Osteocyte (in vitro differentiated cells): Measurements from ENCODE around the gene IMMP2L. TPM values are rescaled to one million over a fixed set of nuclear protein-coding genes. Genes with fewer than 3 reads are reported as not detected.
A peak's percentile ranks its signal among the peaks of the same experiment; 100 is the strongest.

Experiments
- DNase-seq: peaks from one replicate; pipeline ENCODE4 v3.0.0; 2021; ENCODE audit warnings: mixed read lengths; ENCODE audit not compliant: unreplicated experiment; ENCODE audit errors: extremely low spot score
- H3K27ac Mint-ChIP-seq: one replicate; pipeline ENCODE4 v1.8.0; 2021; ENCODE audit warnings: mild to moderate bottlenecking, mixed read lengths; ENCODE audit not compliant: unreplicated experiment
- H3K27me3 Mint-ChIP-seq: one replicate; pipeline ENCODE4 v1.8.0; 2021; ENCODE audit warnings: mixed read lengths; ENCODE audit not compliant: unreplicated experiment
- H3K36me3 Mint-ChIP-seq: one replicate; pipeline ENCODE4 v1.8.0; 2021; ENCODE audit warnings: mixed read lengths; ENCODE audit not compliant: unreplicated experiment
- H3K4me1 Mint-ChIP-seq: one replicate; pipeline ENCODE4 v1.8.0; 2021; ENCODE audit warnings: mixed read lengths; ENCODE audit not compliant: unreplicated experiment
- H3K4me3 Mint-ChIP-seq: one replicate; pipeline ENCODE4 v1.8.0; 2021; ENCODE audit warnings: mild to moderate bottlenecking, moderate library complexity, mixed read lengths; ENCODE audit not compliant: unreplicated experiment
- H3K9me3 Mint-ChIP-seq: one replicate; pipeline ENCODE4 v1.8.0; 2021; ENCODE audit warnings: mixed read lengths; ENCODE audit not compliant: unreplicated experiment
- CTCF ChIP-seq: fragments of 200-600 bp; sonication (generic); IDR thresholded peaks from 2 replicates; pipeline ENCODE4 v1.5.0; 2021; ENCODE audit warnings: antibody characterized with exemption, mild to moderate bottlenecking, moderate library complexity
- total RNA-seq: library from RNA; stranded (reverse); gene quantifications from 2 replicates; pipeline ENCODE4 v1.2.1, GENCODE V29; 2021

Gene IMMP2L
- total RNA-seq, 1 donor from 2014 or later = 15.6 TPM

DNA sequence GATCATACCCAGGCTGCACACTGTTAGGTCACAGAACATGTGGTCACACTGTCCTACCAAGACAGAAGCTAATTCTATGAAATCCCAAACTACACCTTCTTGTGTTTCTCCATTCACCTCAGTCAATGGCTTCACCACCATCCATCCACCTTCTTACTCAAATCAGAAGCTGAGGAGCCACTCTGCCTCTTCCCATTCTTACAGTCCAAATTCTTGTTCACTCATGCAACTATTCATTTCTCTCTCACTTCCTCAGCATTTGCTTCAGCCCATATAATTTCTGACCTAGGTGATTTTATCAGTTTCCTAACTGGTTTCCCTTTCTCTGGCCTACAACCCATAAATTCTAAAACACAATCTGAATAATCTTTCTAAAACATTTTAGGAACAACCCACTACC is 242.2 kb downstream of the IMMP2L start:
- TF ChIP-seq CTCF = no peak
- Mint-ChIP-seq H3K4me3 (no peak overlapping the region), H3K4me1 (peaks cover 3% of the 10 kb centered on the region), H3K27me3 (no peaks in the 10 kb centered on the region), H3K27ac (no peak overlapping the region), H3K36me3 (no peaks in the 10 kb centered on the region), H3K9me3 (no peaks in the 10 kb centered on the region)
- DNase-seq = no peak

DNA sequence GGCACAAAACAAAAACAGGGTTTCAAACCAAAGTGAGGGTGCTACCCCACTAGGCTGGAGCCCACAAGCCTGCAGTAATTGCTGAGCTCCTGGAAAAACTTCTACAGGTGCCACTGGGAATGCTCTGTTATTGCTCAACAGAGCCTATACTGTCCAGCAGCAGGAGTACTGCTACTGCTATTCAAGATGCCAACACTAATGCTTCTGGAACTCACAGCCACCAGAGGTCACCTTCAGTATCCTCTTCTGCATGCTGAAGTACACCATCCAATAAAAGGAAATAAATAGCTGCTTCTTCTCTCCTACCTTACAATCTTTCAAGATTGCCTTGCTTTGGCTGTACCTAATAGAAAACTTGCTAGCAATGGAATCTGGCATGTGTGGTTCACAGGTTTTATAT is 249.3 kb downstream of the IMMP2L start:
- DNase-seq = no peak
- Mint-ChIP-seq H3K9me3 (no peaks in the 10 kb centered on the region), H3K4me3 (no peak overlapping the region), H3K27me3 (no peaks in the 10 kb centered on the region), H3K36me3 (no peaks in the 10 kb centered on the region), H3K4me1 (no peaks in the 10 kb centered on the region), H3K27ac (no peak overlapping the region)
- TF ChIP-seq CTCF = peak; percentile 33

DNA sequence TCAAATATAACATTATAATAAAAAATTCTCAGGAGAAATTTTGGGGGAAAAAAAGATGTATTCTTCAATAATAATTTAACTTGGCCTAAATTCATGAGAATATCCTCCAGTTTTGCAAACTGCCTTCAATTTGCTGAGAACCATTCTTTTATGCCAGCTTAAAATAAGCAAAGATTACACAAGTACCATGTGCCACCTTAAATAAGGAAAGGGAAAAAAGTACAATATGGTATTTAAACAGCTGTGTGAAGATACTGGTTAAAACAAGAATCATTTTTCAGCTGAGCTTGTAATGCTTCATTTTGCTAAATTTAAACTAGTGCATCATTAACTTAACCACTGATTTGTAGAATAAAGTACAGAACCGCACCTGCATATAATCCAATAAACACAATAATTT is 253.6 kb downstream of the IMMP2L start:
- Mint-ChIP-seq H3K9me3 (no peaks in the 10 kb centered on the region), H3K27ac (no peak overlapping the region), H3K4me3 (no peak overlapping the region), H3K36me3 (no peaks in the 10 kb centered on the region), H3K27me3 (no peaks in the 10 kb centered on the region), H3K4me1 (no peaks in the 10 kb centered on the region)
- no peak for DNase-seq
- no peak for TF ChIP-seq CTCF

DNA sequence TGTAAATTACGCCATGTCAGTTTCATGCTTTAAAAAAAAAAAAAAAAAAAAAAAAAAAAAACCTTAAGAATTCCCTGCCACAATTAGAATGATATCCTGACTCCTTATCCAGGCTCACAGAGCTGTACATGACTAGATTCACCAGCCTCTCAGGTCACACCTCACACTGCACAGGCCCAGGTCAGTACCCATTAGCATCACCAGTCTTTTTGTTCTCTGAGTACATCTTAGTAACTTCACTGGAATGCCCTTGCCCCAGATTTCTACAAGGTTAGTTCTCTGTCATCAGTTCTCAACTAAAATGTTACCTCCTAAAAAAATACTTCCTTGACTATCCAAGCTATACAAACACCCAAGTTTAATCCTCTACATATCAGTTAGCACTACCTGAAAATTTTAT is 260.4 kb downstream of the IMMP2L start:
- DNase-seq = no peak
- TF ChIP-seq CTCF = no peak
- Mint-ChIP-seq H3K27me3 (no peaks in the 10 kb centered on the region), H3K4me3 (no peak overlapping the region), H3K27ac (no peak overlapping the region), H3K4me1 (peaks cover 2% of the 10 kb centered on the region), H3K36me3 (peaks cover 3% of the 10 kb centered on the region), H3K9me3 (peaks cover 8% of the 10 kb centered on the region)

DNA sequence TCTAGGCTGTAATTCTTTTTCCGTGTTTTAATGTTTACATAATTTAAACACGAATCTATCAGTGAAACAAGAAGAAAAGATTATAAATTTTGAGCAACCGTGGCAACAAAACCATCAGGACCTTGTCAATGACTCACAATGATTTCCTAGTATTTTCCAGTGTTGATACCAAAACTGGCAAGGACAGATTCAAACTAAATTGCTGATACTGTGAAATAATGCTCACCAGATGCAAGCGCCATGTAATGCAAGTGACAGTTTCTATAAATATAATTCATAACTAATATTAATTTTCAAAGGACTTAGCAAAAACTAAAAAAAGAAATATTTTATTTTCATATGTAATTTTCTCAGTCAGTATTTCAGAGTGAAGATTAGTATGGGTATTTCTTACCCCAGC is 267.8 kb downstream of the IMMP2L start:
- no peak for DNase-seq
- TF ChIP-seq CTCF = no peak

More for the DNA sequence above, 267.8 kb downstream of the IMMP2L start:
- no peak overlapping the region for H3K4me3 Mint-ChIP-seq
- H3K27me3 Mint-ChIP-seq = no peaks in the 10 kb centered on the region
- H3K36me3 Mint-ChIP-seq = no peaks in the 10 kb centered on the region
- no peaks in the 10 kb centered on the region for H3K9me3 Mint-ChIP-seq
- H3K27ac Mint-ChIP-seq = no peak overlapping the region
- H3K4me1 Mint-ChIP-seq = peaks cover 39% of the 10 kb centered on the region
